ENCODE results near the gene RIC3.

DNA sequence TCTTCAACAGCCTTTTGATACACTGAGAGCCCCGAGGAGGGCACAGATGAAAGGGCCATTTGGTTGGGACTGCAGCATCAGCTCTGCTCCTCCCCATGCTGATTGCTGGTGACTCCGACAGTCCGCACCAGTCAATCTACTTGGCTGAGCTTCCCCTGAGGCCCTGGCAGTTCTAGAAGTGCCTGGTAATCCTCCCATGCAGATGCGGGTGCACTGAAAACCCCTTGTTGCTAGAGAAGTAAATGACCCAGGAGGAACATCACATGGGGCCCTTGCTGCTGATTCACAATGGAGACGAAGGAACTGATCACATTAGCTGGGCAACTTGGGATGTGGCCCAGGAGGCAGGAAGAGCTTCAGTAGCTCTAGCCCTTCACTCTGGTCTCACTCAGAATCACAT lies 35.2 kb upstream of the RIC3 start:
- TF ChIP-seq, protein P1, sequence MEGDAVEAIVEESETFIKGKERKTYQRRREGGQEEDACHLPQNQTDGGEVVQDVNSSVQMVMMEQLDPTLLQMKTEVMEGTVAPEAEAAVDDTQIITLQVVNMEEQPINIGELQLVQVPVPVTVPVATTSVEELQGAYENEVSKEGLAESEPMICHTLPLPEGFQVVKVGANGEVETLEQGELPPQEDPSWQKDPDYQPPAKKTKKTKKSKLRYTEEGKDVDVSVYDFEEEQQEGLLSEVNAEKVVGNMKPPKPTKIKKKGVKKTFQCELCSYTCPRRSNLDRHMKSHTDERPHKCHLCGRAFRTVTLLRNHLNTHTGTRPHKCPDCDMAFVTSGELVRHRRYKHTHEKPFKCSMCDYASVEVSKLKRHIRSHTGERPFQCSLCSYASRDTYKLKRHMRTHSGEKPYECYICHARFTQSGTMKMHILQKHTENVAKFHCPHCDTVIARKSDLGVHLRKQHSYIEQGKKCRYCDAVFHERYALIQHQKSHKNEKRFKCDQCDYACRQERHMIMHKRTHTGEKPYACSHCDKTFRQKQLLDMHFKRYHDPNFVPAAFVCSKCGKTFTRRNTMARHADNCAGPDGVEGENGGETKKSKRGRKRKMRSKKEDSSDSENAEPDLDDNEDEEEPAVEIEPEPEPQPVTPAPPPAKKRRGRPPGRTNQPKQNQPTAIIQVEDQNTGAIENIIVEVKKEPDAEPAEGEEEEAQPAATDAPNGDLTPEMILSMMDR (IDR thresholded peaks at IDR 0.05): no peak
- no peak for TF ChIP-seq POLR2A (IDR thresholded peaks at IDR 0.05)

Measured in esophagus squamous epithelium (tissue), 4 donors.